ENCODE results near the gene ALDH1L1.

The ALDH1L1 gene

DNA sequence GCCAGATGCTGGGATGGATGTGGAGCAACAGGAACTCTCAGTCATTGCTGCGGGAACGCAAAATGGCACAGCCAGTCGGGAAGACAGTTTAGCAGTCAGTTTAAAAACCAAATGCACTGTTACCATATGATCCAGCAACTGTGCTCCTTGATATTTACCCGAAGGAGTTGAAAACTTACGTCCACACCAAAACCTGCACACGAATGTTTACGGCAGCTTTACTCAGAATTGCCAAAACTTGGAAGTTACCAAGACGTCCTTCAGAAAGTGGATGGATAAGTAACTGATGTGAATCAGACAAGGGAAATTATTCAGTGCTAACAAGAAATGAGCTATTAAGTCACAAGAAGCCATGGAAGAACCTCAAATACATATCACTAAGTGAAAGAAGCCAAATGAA is 60.4 kb downstream of the ALDH1L1 start:
- DNase-seq: no peak

DNA sequence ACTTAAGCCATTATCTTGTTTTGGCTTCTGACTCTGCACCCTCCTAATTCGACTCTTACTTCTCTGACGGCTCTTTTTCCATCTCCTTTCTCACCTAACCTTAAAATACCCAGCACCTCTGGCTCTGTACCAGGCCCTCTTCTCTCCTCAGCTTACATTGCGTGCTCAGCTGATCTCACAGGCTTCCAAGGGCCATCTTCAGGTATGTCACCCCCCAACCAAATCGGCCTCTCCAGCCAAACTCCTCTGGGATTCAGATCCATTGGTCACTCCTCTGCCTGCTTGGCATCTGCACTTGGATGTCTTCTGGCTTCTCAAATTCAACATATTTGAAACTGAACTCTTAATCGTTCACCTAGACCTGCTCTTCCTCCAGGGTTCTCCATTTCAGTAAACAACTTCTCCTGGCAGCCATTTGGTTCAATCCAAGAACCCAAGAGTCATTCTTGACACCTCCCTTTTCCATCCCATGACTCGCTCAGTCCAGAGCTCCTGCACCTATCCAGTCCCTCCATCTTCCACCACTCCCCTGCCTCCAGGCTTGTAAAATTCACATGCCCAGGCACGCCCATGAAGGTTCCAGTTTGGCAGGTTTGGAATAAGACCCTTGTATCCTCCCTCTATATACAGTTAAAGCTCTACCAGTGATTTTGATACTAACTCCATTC is 61.2 kb downstream of the ALDH1L1 start:
- no peak for DNase-seq

DNA sequence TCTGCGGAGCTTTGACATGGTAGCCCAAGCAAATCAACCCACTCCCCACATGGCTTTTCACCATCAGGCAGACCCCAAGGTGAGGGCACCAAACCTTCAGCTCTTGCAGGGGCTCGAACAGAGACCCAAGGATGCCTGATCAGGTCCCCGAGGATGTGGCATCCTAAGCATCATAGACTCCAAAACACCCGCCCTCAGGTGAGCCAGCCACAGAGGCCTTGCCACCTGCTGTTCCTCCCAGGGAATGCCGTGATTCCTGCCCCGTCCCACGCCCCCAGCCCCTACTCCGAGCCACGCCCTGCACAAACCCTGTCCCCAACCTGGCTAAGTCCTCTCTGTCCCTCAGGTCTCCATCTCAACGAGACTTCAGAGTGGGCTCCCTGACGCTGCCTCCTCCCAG is 61.8 kb downstream of the ALDH1L1 start:
- DNase-seq: no peak

DNA sequence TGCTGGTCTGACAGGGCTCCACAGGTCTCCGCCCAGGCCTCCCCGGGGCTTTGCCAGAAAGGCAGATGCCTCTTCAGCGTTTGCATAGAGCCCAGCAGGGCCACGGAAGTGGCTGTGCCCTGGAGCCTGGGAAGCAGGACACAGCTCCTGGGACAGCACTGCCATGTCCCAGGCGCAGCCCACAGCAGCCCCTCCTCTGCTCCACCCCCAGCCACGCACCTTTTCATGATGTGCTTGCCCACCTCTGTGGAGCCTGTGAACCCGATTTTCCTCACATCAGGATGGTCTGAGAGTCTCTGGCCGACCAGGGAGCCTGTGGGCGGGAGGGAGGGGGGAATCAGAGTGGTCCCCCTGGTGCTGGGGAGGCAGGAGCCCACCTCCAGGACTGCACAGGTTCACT is 62.6 kb downstream of the ALDH1L1 start:
- DNase-seq: no peak

DNA sequence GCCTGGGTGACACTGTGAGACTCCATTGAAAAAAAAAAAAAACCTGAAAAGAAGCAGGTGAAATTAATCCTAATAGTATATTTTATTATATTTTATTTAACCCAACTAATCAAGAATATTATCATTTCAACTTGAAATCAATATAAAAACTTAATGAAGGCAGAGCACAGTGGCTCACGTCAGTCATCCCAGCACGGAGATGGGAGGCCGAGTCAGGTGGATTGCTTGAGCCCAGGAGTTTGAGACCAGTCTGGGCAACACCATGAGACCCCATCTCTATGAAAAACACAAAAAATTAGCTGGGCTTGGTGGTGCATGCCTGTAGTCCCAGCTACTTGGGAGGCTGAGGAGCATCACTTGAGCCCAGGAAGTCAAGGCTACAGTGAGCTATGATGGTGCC is 63.2 kb downstream of the ALDH1L1 start:
- DNase-seq: no peak

DNA sequence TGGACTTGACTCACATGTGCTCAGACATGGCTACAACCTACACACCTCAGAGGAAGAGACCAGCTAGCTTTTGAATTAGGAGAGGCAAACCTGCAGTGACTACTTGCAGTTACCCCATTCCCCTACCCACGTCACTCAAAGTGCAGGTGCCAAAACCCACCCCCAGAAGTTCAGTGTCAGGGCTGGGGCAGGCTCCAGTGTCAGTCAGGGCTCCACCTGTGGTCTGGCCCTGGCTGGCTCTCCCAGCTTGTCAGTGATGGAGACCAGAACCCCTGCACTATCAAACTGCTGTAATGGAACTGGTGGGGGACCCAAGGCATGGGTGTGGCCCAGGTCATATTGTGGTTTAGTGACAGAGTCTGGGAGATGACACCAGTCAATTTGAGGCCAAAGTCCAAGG is 63.9 kb downstream of the ALDH1L1 start:
- no peak for DNase-seq

DNA sequence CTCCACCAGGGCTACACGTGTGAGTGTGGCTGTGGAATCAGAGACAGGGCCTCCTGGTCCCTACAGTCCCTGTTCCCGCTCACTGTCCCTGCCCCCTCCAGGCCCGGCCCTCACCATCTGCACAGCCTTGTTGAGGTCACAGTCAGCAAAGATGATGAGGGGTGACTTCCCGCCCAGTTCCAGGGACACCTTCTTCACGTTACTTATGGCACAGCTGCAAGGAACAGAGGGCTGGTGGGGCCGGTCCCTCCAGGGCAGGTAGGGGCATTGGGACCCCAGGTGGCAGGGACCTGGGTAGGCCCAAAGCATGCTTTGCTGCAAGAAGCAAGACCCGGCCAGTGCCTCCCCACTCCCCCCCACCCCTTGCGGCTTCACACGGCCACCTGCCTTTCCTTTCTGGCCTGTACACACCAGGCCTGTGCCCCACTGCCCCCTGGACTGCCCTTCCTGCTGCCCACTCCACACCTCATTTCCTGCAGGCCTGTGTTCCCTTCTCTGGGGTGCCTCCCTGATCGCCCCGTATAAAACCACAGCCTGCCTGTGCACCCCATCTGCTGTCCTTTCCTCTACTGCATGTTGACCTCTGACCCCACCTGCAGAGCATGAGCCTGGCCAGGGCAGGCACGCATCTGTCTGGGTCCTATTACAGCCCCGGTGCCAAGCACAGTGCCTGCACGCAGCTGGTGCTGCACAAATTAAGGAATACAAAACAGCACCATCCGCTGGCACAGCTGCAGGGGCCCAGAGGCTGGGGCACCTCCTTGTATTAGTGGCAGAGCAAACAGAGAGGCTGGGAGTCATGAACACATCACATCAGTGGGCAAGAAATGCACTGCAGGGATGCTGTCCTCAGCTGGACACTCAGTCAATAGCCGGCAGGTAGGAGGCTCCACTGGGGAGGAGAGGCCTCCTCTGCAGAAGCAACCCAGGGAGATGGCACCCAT is 65.7 kb downstream of the ALDH1L1 start:
- no peak for DNase-seq

DNA sequence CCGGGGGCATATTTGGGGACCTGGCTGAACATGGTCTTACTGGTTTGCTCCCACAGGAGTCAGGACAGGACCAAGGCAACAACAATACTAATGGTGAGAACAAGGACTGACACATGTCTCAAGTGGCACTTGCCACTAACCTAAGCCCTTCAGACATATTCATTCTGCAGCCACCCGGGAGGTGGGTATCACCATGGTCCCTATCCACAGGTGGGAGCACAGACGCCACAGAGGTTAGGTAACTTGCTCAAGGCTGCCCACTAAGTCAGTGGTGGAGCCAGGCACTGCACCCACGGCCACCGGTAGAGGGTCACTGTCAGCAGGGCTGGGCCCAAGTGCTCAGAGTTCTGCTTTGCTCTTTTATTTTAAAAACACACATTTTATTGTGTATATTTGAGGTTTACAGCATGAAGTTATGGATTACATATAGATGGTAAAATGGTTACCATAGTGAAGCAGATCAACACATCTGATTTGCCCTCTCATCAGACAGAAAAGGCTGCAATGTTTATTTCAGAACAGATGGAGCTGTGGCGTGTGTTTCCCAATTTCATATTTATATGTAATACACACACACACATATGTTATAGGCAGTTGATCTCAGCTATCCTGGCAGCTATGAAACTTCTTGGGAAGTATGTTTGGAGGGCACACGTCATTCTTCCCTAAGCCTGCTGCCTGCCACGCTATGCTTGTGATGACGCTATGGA is 66.5 kb downstream of the ALDH1L1 start:
- DNase-seq: no peak

DNA sequence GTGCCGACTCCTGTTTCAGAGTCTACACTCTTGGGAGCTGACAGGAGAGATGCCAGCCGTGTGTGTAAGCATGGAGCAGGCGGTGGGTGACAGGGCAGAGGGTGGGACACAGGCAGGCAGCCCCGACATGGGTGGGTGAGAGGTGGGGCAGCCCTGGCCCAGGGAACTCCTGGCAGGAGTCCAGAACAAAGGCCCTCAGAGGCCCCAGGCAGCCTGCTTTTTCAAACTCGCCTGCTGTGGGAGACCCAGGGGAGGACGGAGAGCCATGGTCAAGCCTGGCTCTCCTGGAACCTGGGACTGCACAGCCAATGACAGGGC is 67.2 kb downstream of the ALDH1L1 start:
- DNase-seq: no peak

DNA sequence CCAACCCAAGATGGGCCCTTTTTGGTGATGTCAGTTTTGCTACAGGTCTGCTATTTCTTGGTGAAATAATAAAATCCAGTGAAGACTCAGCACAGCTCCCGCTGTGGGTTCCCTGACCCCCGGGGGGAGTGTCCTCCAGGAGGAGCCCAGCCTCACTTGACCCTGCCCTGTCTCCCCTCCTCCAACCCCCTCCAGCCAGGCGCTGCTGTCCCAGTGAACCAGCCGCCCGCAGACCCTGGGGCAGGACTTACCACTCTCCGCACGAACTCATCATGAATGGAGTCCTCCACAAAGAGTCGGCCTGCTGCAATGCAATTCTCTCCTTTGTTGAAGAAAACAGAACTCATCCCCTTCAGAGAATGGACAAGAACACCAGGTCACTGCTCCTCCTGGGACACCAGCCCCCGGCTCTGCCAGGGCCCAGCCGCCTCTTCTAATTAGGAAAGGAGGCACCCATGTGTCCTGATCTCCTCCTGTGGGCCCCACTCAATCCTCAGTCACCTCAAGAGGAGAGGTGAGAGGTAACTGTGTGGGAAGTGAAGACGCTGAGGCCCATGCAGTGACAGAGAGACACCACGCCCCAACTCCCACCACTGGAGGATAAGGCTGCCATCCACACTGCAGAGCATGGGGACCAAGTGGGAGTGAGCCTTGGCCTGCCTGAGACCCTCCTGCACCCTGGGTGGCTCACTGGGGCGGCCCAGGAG is 67.7 kb downstream of the ALDH1L1 start:
- no peak for DNase-seq

DNA sequence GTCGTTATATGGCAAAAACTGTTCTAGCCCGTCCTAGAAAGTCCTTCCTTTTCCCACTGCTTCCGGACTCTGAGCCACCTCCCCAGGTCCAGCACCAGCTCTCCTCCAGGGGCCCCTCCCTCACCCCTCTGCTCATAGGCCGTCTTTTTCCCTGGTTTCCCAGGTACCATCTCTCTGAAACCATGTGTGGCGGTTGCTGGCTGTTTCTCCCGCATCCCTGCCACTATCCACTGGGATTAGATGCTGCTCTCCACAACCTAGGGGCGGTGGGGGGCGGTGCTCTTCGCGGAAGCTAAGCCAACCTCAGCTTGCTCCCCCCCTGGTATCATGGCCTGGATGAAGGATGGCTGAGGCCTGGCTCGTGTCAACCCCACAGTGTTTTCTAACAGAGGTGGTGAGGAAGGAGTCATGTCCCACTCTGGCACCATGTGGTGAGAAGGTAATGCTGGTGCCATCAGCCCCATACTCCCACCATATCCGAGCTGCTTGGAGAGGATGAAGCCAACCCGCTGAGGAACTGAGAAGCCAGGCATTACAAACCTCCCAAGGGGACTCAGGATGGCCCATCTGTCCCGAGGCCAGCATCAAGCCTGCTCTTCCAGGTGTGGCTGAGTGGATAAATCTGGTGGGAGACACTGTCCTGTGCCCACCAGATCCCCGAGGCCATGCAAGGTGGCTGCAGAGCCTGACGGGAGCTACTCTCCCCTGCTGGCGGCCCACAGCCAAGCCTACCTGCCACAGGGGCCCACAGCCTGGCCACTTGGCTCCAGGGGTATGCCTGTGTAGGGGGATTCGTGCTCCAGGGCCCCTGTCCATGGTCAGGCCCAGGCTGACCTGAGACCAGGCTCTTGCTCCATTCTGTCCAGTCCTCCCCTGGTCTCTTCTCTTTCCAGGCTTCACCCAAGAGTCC is 68.6 kb downstream of the ALDH1L1 start:
- DNase-seq: no peak

DNA sequence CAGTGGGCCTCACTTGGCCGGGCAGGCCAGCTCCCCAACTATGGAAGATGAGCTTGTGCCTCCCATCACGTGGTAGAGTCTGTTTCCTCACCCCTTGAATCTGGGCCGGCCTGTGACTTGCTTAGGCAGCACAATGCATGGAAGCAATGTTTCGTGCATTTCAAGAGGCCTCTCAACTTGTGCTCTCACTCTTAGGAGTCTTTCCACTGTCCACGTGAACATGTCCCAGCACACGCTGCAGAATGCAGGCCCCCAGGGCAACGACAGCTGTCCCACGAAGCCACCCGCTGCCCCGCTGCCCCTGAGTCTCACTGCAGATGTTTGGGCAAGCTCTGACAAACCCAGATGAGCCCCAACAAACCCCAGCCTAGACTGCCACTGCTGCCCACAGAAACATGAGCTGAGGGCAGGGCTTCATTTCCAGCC is 69.2 kb downstream of the ALDH1L1 start:
- DNase-seq: no peak

DNA sequence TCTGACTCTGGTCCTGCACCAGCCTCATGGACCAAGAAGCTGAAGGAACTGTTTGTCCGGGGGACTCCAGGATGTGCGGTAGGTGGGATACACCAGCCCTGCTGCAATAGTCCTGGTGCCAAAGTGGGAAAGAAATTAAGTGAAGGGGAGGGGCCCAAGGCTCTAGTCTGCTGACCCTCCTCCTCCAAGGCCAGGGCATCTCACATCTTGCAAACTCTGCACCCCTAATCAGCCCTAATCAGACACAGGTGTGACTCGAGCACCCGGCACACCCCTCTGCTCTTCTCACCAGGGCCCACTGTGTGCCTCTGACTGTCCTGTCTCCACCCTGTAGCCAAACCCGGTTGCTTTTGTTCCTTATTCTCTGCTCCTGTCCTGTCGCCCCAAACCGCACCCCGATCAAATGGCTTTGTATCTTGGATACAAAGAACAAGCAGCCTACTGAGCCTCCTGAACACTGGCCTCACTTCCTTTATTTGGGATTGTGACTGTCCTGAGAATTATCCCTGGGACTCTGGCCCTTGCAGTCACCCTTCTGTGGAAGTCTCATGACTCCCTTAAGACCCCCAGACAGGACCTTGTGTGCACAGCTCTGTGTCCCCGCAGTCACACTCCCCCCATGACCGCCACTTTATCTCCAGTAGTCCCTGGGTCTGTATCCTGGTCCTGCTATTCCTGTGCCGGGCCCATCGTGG is 69.8 kb downstream of the ALDH1L1 start:
- DNase-seq: no peak

DNA sequence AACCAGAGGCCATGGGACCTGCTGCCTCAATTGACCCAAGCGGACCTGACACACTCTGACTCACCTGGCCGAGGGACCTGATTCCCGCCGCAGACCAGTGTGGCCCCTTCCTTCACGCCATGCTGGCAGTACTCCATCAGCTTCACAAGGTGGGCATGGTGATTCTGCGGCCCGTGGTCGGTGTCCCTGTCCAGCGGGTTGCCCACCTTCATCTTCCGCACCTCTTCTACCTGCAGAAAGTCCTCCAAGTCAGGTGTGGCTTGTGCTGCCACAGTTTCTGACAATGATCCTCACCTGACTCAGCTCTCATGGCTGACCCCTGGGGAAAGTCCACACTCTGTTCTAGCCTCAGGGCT is 70.5 kb downstream of the ALDH1L1 start:
- no peak for DNase-seq

DNA sequence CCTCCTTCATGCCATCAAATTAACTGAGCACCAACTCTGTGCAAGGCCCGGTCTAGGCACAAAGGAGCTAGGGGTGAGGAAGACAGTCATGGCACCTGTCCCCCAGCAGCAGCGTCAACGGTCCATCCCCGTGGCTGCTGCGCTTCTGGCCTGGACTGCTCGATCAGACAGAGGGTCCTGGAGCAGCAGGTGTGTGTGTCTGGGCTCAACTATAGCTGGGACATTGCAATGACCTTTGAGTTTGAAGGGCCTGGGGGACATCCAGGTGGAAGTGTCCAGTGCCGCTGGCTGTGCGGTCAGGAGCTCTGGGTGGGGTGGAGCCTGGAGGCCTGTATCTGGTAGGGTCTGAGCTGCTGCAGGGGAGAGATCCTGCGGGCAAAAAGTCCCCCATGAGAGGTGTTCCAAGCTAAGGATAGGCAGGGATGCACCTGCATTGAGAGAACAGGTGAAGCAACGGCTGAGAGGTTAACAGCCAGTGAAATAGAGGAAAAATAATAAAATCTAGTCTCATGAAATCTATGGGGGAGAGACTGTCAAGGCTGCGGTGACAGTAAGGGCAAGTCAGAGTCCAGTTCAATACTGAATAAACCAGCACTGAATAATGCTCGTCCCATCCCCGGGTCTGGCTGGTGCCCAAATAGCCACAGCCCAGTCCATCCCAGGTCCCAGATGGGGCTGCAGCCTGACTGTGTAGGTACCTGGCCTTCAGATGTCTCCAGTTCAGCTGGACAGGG is 71.1 kb downstream of the ALDH1L1 start:
- no peak for DNase-seq

DNA sequence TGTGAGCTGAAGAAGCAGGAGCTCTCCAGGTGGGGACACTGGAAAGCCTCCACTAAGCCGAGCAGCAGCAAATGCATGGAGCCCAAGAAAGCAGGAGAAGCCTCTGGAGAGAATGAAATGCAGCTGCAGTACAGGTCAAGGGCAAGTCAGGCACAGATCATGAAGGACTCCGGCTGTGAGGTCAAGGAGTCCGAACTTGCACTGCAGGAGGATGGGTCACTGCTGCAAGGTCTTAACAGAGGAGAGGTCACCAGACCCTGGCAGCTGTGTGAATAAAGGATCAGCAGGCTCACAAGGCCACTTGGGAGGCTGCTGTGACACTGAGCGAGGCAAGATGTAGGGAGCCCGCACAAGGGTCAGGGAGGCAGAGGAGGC is 71.7 kb downstream of the ALDH1L1 start:
- no peak for DNase-seq

DNA sequence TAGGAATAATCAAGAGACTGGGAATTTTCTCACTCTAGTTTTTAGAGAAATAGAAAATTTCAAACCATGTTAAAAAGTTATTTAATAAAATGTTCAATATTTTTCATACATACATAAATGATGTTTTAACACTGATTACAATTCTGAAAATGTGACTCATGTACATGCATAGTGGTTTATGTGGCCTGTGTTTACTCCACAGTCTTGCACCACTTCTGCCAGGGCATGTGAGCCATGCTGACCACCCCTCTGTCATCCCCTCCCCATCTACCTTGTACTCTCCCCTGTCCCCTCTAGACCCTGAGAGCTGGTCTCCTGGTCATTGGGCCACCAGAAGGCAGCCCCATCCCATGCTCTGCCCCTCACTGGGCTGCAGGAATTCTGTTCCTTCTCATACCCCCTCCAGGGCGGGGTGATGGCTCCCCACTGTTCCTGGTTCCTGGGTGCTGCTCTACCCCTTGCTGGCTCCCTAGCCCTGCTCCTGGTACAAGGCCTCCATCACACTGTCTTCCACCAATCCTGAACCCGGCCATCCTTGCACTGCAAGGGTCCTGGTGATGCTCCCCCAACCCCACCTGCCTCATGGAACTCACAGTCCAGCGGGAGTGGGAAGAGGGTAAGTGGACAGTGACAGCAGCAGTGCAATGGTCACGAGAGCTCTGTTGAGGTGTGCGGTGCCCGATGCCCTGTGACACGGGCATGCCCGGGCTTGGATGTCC is 72.3 kb downstream of the ALDH1L1 start:
- DNase-seq: no peak

DNA sequence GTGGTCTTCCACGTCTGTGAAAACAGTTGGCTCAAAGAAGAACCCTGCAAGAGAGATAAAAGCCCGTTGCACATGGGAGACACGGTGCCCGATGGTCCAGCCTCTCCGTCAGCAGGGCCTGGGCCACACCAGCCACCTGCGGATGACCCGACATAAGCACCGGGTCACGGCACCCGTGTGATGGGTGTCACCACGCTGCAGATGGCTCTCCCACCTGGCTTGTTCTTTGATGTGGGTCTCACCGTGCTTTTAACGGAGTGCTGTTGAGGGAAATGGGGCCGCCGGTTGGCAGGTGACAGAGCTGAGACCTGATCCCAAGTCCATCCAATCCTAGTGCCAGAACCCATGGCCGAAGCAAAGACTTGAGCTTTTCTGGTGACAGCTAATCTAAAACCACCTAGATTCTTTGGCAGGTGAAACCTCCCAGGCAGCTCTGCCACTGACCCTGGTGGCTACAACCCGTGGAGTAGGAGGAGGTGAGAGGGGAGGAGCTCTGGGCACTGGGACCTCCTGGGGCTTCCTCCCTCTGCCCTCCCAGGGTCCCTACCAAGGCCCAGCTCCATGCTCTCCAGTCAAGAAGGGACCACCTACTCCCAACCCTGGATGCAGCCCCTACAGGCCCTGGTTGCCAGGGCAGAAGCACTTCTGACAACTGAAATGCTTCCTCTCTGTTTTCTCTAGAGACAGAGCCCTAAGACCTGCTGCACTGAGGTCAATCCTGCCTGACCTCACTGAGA is 73.0 kb downstream of the ALDH1L1 start:
- DNase-seq: no peak

All from hypothalamus (tissue), 51 donors.